PC-9 (cell line): ENCODE data around the gene PDGFD. TPM values are rescaled to one million over a fixed set of nuclear protein-coding genes. Genes with fewer than 3 reads are reported as not detected.

Source experiments
- BruUV-seq: library from RNA; stranded (reverse); fragments of 400-500 nt; replicated peaks from 2 replicates; lab custom pipeline; 2021; lab: Mats Ljungman, UMichigan
- CTCF ChIA-PET: fragments of 300-600 bp; sonication (Branson Sonifier 250); formaldehyde crosslinking; loops from one replicate; lab custom pipeline; 2022; ENCODE audit warnings: antibody characterized with exemption; lab: Charles Lee
- POLR2A ChIA-PET: fragments of 300-600 bp; sonication (Branson Sonifier 250); formaldehyde crosslinking; loops from one replicate; lab custom pipeline; 2022; ENCODE audit warnings: antibody characterized with exemption; ENCODE audit not compliant: unreplicated experiment; lab: Charles Lee
- DNase-seq, 2 experiments: peaks; one replicate each; pipeline versions ENCODE4 v3.0.0 to v3.0.0-alpha.2; 2015 to 2022; ENCODE audit warnings: mixed read lengths in 1 of 2
- H2AFZ ChIP-seq: fragments of 200-600 bp; sonication (generic); 2 replicates; pipeline ENCODE4 v1.8.1; 2017; ENCODE audit warnings: antibody characterized with exemption
- H3F3A ChIP-seq: fragments of 200-600 bp; sonication (generic); 2 replicates; pipeline ENCODE4 v1.8.1; 2017; ENCODE audit warnings: antibody characterized with exemption, mild to moderate bottlenecking, low read depth; ENCODE audit not compliant: insufficient read depth
- H3K27ac ChIP-seq: fragments of 200-600 bp; sonication (generic); 2 replicates; pipeline ENCODE4 v1.6.1; 2016; ENCODE audit warnings: mixed run types
- H3K27me3 ChIP-seq: fragments of 200-600 bp; sonication (generic); 2 replicates; pipeline ENCODE4 v1.6.1; 2016; ENCODE audit warnings: low read depth, mixed run types; ENCODE audit not compliant: insufficient read depth
- H3K36me3 ChIP-seq: fragments of 200-600 bp; sonication (generic); 2 replicates; pipeline ENCODE4 v1.6.1; 2016; ENCODE audit warnings: low read depth, mixed run types
- H3K4me1 ChIP-seq: fragments of 200-600 bp; sonication (generic); replicated peaks from 2 replicates; pipeline ENCODE4 v1.6.1; 2016; ENCODE audit warnings: mixed run types; ENCODE audit not compliant: insufficient read depth
- H3K4me2 ChIP-seq: fragments of 200-600 bp; sonication (generic); 2 replicates; pipeline ENCODE4 v1.6.1; 2017; ENCODE audit warnings: mixed run types
- H3K4me3 ChIP-seq: fragments of 200-600 bp; sonication (generic); 2 replicates; pipeline ENCODE4 v1.6.1; 2016; ENCODE audit warnings: mixed run types
- H3K79me2 ChIP-seq: fragments of 200-600 bp; sonication (generic); 2 replicates; pipeline ENCODE4 v1.6.1; 2017; ENCODE audit warnings: low read depth, mixed run types
- H3K9me2 ChIP-seq: fragments of 200-600 bp; sonication (generic); 2 replicates; pipeline ENCODE4 v1.8.1; 2017; ENCODE audit warnings: mild to moderate bottlenecking; ENCODE audit not compliant: insufficient read depth
- H3K9me3 ChIP-seq: fragments of 200-600 bp; sonication (generic); 2 replicates; pipeline ENCODE4 v1.8.1; 2016; ENCODE audit warnings: low read depth; ENCODE audit not compliant: insufficient read depth
- H4K20me1 ChIP-seq: fragments of 200-600 bp; sonication (generic); 2 replicates; pipeline ENCODE4 v1.8.1; 2017; ENCODE audit not compliant: insufficient read depth
- EZH2 ChIP-seq: fragments of 200-600 bp; sonication (generic); IDR thresholded peaks from 2 replicates; pipeline ENCODE4 v1.8.0; 2017; ENCODE audit warnings: antibody characterized with exemption, low read depth
- intact Hi-C: fragments of 100-400 bp; cut with micrococcal nuclease; formaldehyde crosslinking; loops from one replicate; pipeline ENCODE4 v1.10.0; 2022; ENCODE audit not compliant: unreplicated experiment
- total RNA-seq: library from RNA; stranded (reverse); gene quantifications from 2 replicates; pipeline ENCODE4 v1.2.3, GENCODE V29; 2021
- TF ChIP-seq, protein P1 (sequence below): fragments of 200-600 bp; sonication (generic); conservative IDR thresholded peaks from 2 replicates; pipeline ENCODE4 v1.6.1; 2017; ENCODE audit warnings: mixed run types, antibody characterized with exemption, mild to moderate bottlenecking, moderate library complexity

Gene PDGFD
- total RNA-seq, 1 experiment from 2014 or later = 6.1 TPM

DNA sequence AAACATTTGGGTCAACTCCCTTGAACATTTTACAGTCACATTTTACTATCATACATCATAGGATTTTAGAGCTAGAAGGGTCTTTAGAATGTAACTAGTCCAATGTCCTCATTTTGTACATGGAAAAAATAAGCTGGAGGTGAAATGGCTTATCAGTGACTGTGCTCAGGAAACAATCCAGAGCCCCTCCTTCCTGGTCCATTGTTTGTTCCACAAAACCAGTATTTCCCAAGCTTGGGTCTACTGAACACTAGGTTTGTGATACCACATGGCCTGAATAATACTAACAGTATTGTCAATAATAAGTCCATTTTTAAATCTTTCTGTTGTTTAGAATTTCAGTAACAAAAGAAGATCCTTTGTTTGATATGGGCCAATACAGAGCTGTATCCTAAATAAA, 27.1 kb downstream of the PDGFD start:
- Histone ChIP-seq H2AFZ (no peak overlapping the region), H3F3A (no peaks in the 10 kb centered on the region), H3K9me3 (peaks cover 10% of the 10 kb centered on the region; the same call in 1 of the 2 replicates), H3K79me2 (no peaks in the 10 kb centered on the region), H3K4me3 (no peak overlapping the region), H3K36me3 (no peaks in the 10 kb centered on the region), H3K4me1 (peaks cover 12% of the 10 kb centered on the region), H3K27ac (no peak overlapping the region), H3K4me2 (no peak overlapping the region), H4K20me1 (no peaks in the 10 kb centered on the region), H3K9me2 (no peaks in the 10 kb centered on the region), H3K27me3 (no peaks in the 10 kb centered on the region)
- peak in 1 of 2 experiments; percentile 19 for DNase-seq
- CTCF ChIA-PET = no interaction called here
- intact Hi-C loops = no loop called here
- POLR2A ChIA-PET = interaction anchor here (0.5 kb wide), 1 partner anchor 235 kb away, joined by 17 read pairs; no protein-coding TSS in a partner anchor
- no TSS peak for BruUV-seq
- no peak for TF ChIP-seq EZH2
- TF ChIP-seq, protein P1, sequence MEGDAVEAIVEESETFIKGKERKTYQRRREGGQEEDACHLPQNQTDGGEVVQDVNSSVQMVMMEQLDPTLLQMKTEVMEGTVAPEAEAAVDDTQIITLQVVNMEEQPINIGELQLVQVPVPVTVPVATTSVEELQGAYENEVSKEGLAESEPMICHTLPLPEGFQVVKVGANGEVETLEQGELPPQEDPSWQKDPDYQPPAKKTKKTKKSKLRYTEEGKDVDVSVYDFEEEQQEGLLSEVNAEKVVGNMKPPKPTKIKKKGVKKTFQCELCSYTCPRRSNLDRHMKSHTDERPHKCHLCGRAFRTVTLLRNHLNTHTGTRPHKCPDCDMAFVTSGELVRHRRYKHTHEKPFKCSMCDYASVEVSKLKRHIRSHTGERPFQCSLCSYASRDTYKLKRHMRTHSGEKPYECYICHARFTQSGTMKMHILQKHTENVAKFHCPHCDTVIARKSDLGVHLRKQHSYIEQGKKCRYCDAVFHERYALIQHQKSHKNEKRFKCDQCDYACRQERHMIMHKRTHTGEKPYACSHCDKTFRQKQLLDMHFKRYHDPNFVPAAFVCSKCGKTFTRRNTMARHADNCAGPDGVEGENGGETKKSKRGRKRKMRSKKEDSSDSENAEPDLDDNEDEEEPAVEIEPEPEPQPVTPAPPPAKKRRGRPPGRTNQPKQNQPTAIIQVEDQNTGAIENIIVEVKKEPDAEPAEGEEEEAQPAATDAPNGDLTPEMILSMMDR = no peak

DNA sequence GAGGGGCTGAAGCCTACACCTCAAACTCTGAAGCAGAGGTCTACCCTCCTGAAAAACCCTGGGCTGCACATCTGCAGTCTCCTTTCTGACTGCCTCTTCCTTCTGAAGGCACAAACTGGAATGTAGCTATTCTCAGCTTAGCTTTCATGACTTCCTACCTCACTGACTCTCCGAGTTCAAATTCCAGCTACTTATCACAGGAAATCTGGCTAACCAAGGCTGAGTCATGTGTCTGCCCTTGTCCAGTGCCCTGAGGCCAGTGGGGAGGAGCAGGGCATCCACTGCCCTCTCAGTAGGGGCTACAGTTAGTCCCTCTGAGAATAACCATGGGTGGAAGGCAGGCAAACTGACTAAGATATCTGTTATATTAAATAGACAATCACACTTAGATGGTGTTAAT, 29.2 kb downstream of the PDGFD start:
- Histone ChIP-seq H3F3A (no peaks in the 10 kb centered on the region), H3K79me2 (no peaks in the 10 kb centered on the region), H4K20me1 (no peaks in the 10 kb centered on the region), H3K9me2 (no peaks in the 10 kb centered on the region), H3K4me2 (peak overlapping the region; percentile 17; the same call in 1 of the 2 replicates), H3K9me3 (peaks cover 10% of the 10 kb centered on the region; the same call in 1 of the 2 replicates), H3K27ac (no peak overlapping the region), H3K4me1 (peaks cover 12% of the 10 kb centered on the region), H3K27me3 (no peaks in the 10 kb centered on the region), H3K36me3 (no peaks in the 10 kb centered on the region), H2AFZ (peak overlapping the region; percentile 64; the same call in 1 of the 2 replicates), H3K4me3 (no peak overlapping the region)
- BruUV-seq = no TSS peak
- CTCF ChIA-PET = interaction anchor here (0.6 kb wide), 1 partner anchor 211 kb away, joined by 3 read pairs; no protein-coding TSS in a partner anchor
- POLR2A ChIA-PET = no interaction called here
- TF ChIP-seq, protein P1 = no peak
- no peak for TF ChIP-seq EZH2
- intact Hi-C loops = no loop called here
- peak; percentile 13 to 67 for DNase-seq

DNA sequence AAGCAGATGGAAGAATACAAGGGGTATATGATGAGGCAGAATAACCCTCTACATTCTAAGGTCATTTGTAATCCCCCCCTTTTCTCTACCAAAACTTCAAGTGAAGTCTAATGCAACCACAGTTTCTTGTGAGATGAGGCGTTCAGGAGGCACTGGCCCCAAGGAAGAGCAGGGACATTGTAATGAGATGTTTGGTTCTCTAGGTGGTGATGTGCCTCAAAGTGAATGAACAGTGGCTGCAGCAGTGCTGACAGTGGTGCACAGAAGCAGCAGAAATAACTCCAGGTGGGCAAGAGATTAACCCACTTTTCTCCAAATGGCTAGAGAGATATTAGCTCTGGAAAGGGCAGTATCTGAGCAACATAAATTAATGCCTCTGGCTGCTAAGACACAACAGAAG, 33.8 kb downstream of the PDGFD start:
- no peaks in the 10 kb centered on the region for H4K20me1 ChIP-seq
- ChIA-PET POLR2A (no interaction called here), CTCF (no interaction called here)
- H3K4me3 ChIP-seq = no peak overlapping the region
- no peaks in the 10 kb centered on the region for H3K79me2 ChIP-seq
- intact Hi-C loops = no loop called here
- no peaks in the 10 kb centered on the region for H3K36me3 ChIP-seq
- H3K27ac ChIP-seq = no peak overlapping the region
- no peaks in the 10 kb centered on the region for H3K9me2 ChIP-seq
- H3K4me1 ChIP-seq = peaks cover 9% of the 10 kb centered on the region
- H3K4me2 ChIP-seq = no peak overlapping the region
- no peak overlapping the region for H2AFZ ChIP-seq
- H3K27me3 ChIP-seq = no peaks in the 10 kb centered on the region
- DNase-seq = no peak
- BruUV-seq = no TSS peak
- no peaks in the 10 kb centered on the region for H3F3A ChIP-seq
- TF ChIP-seq, protein P1 = no peak
- TF ChIP-seq EZH2 = no peak
- peaks cover 10% of the 10 kb centered on the region; the same call in 1 of the 2 replicates for H3K9me3 ChIP-seq
